Neural cell (in vitro differentiated cells): Measurements from ENCODE around the gene ANKLE1. TPM values are rescaled to one million over a fixed set of nuclear protein-coding genes. Genes with fewer than 3 reads are reported as not detected.

Experiments used
- H2AFZ ChIP-seq: fragments of 200-600, 300-800 bp; sonication (generic), shearing (Covaris generic); 2 replicates; pipeline ENCODE4 v1.6.0; 2014; ENCODE audit warnings: low read depth, mild to moderate bottlenecking, antibody characterized with exemption, low read length, moderate library complexity
- H3F3A ChIP-seq: fragments of 200-600 bp; shearing (Covaris generic); 2 replicates; pipeline ENCODE4 v1.6.1; 2016; ENCODE audit warnings: mild to moderate bottlenecking, moderate library complexity, mixed read lengths, antibody characterized with exemption, low read length; ENCODE audit not compliant: insufficient read depth, poor library complexity, severe bottlenecking
- H3K27ac ChIP-seq: fragments of 200-600, 300-800 bp; sonication (generic), shearing (Covaris generic); 2 replicates; pipeline ENCODE4 v1.5.1; 2014; ENCODE audit warnings: mild to moderate bottlenecking, low read length, moderate library complexity
- H3K27me3 ChIP-seq: fragments of 300-800, 200-600 bp; sonication (generic), shearing (Covaris generic); 2 replicates; pipeline ENCODE4 v1.6.0; 2014; ENCODE audit warnings: mild to moderate bottlenecking, low read depth, low read length, moderate library complexity; ENCODE audit not compliant: insufficient read depth
- H3K36me3 ChIP-seq: fragments of 300-800, 200-600 bp; sonication (generic), shearing (Covaris generic); 2 replicates; pipeline ENCODE4 v1.5.1; 2014; ENCODE audit warnings: mild to moderate bottlenecking, antibody characterized with exemption, low read length, moderate library complexity; ENCODE audit not compliant: insufficient read depth
- H3K4me2 ChIP-seq: fragments of 300-800, 200-600 bp; sonication (generic), shearing (Covaris generic); 2 replicates; pipeline ENCODE4 v1.6.0; 2014; ENCODE audit warnings: mild to moderate bottlenecking, low read length
- H3K4me3 ChIP-seq: fragments of 300-800, 200-600 bp; sonication (generic), shearing (Covaris generic); 2 replicates; pipeline ENCODE4 v1.5.1; 2014; ENCODE audit warnings: mild to moderate bottlenecking, low read length, moderate library complexity
- H3K79me2 ChIP-seq: fragments of 200-600 bp; shearing (Covaris generic); replicated peaks from 2 replicates; pipeline ENCODE4 v1.6.0; 2014; ENCODE audit warnings: mild to moderate bottlenecking, low read length, moderate library complexity; ENCODE audit not compliant: insufficient read depth
- H3K9ac ChIP-seq: fragments of 300-800, 200-600 bp; sonication (generic), shearing (Covaris generic); 2 replicates; pipeline ENCODE4 v1.6.1; 2016; ENCODE audit warnings: mild to moderate bottlenecking, low read length, mixed read lengths
- H3K9me2 ChIP-seq: fragments of 200-600 bp; shearing (Covaris generic); 2 replicates; pipeline ENCODE4 v1.6.1; 2016; ENCODE audit warnings: mild to moderate bottlenecking, low read length, mixed read lengths; ENCODE audit not compliant: insufficient read depth
- H3K9me3 ChIP-seq: fragments of 200-600, 300-800 bp; sonication (generic), shearing (Covaris generic); 2 replicates; pipeline ENCODE4 v1.6.1; 2016; ENCODE audit warnings: mild to moderate bottlenecking, mixed run types, low read length, moderate library complexity, mixed read lengths
- H4K20me1 ChIP-seq: fragments of 200-600 bp; shearing (Covaris generic); 2 replicates; pipeline ENCODE4 v1.6.1; 2016; ENCODE audit warnings: mild to moderate bottlenecking, mixed run types; ENCODE audit not compliant: insufficient read depth
- CTCF ChIP-seq: fragments of 450-650 bp; IDR thresholded peaks from 2 replicates; pipeline ENCODE4 v1.5.1; 2014; ENCODE audit warnings: antibody characterized with exemption, mild to moderate bottlenecking, moderate library complexity; ENCODE audit not compliant: poor library complexity, severe bottlenecking
- EP300 ChIP-seq: fragments of 450-650 bp; conservative IDR thresholded peaks from 2 replicates; pipeline ENCODE4 v1.6.1; 2014; ENCODE audit warnings: antibody characterized with exemption, mild to moderate bottlenecking, moderate library complexity; ENCODE audit not compliant: poor library complexity, severe bottlenecking
- EZH2 ChIP-seq: fragments of 200-600, 300-800 bp; shearing (Covaris generic), sonication (generic); IDR thresholded peaks from 2 replicates; pipeline ENCODE4 v1.6.1; 2014; ENCODE audit warnings: antibody characterized with exemption, low read length, borderline replicate concordance, mild to moderate bottlenecking; ENCODE audit not compliant: insufficient read depth, poor library complexity, severe bottlenecking
- MXI1 ChIP-seq: fragments of 450-650 bp; conservative IDR thresholded peaks from 2 replicates; pipeline ENCODE4 v1.6.1; 2014; ENCODE audit warnings: antibody characterized with exemption, mild to moderate bottlenecking; ENCODE audit not compliant: poor library complexity, severe bottlenecking
- POLR2AphosphoS5 ChIP-seq: IDR thresholded peaks from 2 replicates; pipeline ENCODE4 v1.6.1; 2012
- RAD21 ChIP-seq: fragments of 450-650 bp; conservative IDR thresholded peaks from 2 replicates; pipeline ENCODE4 v1.6.1; 2014; ENCODE audit warnings: antibody characterized with exemption, mild to moderate bottlenecking, moderate library complexity
- REST ChIP-seq: IDR thresholded peaks from 2 replicates; pipeline ENCODE4 v1.6.1; 2012; ENCODE audit warnings: borderline replicate concordance
- SMC3 ChIP-seq: fragments of 450-650 bp; conservative IDR thresholded peaks from 2 replicates; pipeline ENCODE4 v1.6.1; 2014; ENCODE audit warnings: antibody characterized with exemption, mild to moderate bottlenecking, moderate library complexity; ENCODE audit not compliant: poor library complexity
- TAF1 ChIP-seq: IDR thresholded peaks from 2 replicates; pipeline ENCODE4 v1.6.1; 2012; ENCODE audit warnings: low read depth
- polyA plus RNA-seq: library from polyadenylated mRNA; depleted of rRNA; stranded (reverse); fragments of >200 nt; gene quantifications from 2 replicates; pipeline ENCODE4 v1.2.3, GENCODE V29; 2014

The ANKLE1 gene
- polyA plus RNA-seq, 1 donor from 2014 or later: 9.3 TPM

- H3K36me3 ChIP-seq: no peaks in the 10 kb centered on the region
- H3K27me3 ChIP-seq: no peaks in the 10 kb centered on the region
- no peaks in the 10 kb centered on the region for H4K20me1 ChIP-seq
- H3K9ac ChIP-seq: peak within 1 kb of the TSS; percentile 88
- peak within 1 kb of the TSS; percentile 95 for H3K4me2 ChIP-seq
- TF ChIP-seq SMC3: peak; percentile 88
- peak; percentile 94 for TF ChIP-seq CTCF
- peak; percentile 20 for TF ChIP-seq EP300
- no peak for TF ChIP-seq EZH2
- TF ChIP-seq REST: no peak
- peak; percentile 74 for TF ChIP-seq RAD21
- peak; percentile 73 for TF ChIP-seq TAF1
- TF ChIP-seq MXI1: peak; percentile 85
- peak; percentile 75 for TF ChIP-seq POLR2AphosphoS5
- H3K9me2 ChIP-seq: no peaks in the 10 kb centered on the region
- peak within 1 kb of the TSS; percentile 94 for H2AFZ ChIP-seq
- peak within 1 kb of the TSS; percentile 92 for H3K4me3 ChIP-seq
- H3K9me3 ChIP-seq: no peaks in the 10 kb centered on the region
- peaks cover 12% of the 10 kb centered on the region for H3K79me2 ChIP-seq
- H3K27ac ChIP-seq: peak within 1 kb of the TSS; percentile 84
- H3F3A ChIP-seq: no peaks in the 10 kb centered on the region
Observed at GRCh38 chr19:17305517-17306284, 24.0 kb downstream of the ANKLE1 start, which contains the start of gene MRPL34. Gene MRPL34 (plus strand): TSS chr19:17305872. CDS start chr19:17305893, 21 bp downstream.

GRCh38 chr19:17306285-17306714 lies 24.6 kb downstream of the ANKLE1 start:
- no peaks in the 10 kb centered on the region for H3K9me3 ChIP-seq

More at GRCh38 chr19:17306285-17306714, 24.6 kb downstream of the ANKLE1 start:
- Histone ChIP-seq H3K27me3 (no peaks in the 10 kb centered on the region), H3K4me2 (peak overlapping the region; percentile 95), H3K9me2 (no peaks in the 10 kb centered on the region), H3K9ac (peak overlapping the region; percentile 88), H4K20me1 (no peaks in the 10 kb centered on the region), H3K4me3 (peak overlapping the region; percentile 92), H3K36me3 (no peaks in the 10 kb centered on the region), H2AFZ (peak overlapping the region; percentile 94), H3K79me2 (peaks cover 15% of the 10 kb centered on the region), H3K27ac (peak overlapping the region; percentile 84), H3F3A (no peaks in the 10 kb centered on the region)
- TF ChIP-seq EZH2 (no peak), TAF1 (no peak), CTCF (no peak), RAD21 (no peak), SMC3 (no peak), REST (no peak), POLR2AphosphoS5 (no peak), MXI1 (no peak)
